Measurements from ENCODE around the gene MTA1. TPM values are rescaled to one million over a fixed set of nuclear protein-coding genes. Genes with fewer than 3 reads are reported as not detected.

The MTA1 gene
- total and polyA plus RNA-seq, 4 donors = 3.7 to 28.1 (median 21.0) TPM

- H3K4me3 ChIP-seq (ENCODE audit: low read depth in 1 of 3, low read length in 3 of 3) = no peak overlapping the region
- no peaks in the 10 kb centered on the region for H3K9me3 ChIP-seq (ENCODE audit: control insufficient read depth in 4 of 4, low read length in 3 of 4)
- peaks cover 23 to 58% (median 42%) of the 10 kb centered on the region in 4 donors for H3K4me1 ChIP-seq (ENCODE audit: control insufficient read depth in 4 of 4, insufficient read depth in 4 of 4, low read length in 3 of 4)
- TF ChIP-seq TAF1 (conservative IDR thresholded peaks at IDR 0.05) (no peak), RAD21 (IDR thresholded peaks at IDR 0.05) (no peak), FOXA1 (IDR thresholded peaks at IDR 0.05) (no peak), EGR1 (IDR thresholded peaks at IDR 0.05; ENCODE audit: low read depth in 2 of 2) (no peak), ZBTB33 (IDR thresholded peaks at IDR 0.05) (no peak), HNF4A (conservative IDR thresholded peaks at IDR 0.05) (no peak), NR2F2 (IDR thresholded peaks at IDR 0.05) (no peak), FOXA2 (IDR thresholded peaks at IDR 0.05) (no peak), HNF4G (IDR thresholded peaks at IDR 0.05) (no peak), SP1 (IDR thresholded peaks at IDR 0.05) (no peak), YY1 (IDR thresholded peaks at IDR 0.05) (no peak), RXRA (IDR thresholded peaks at IDR 0.05) (no peak), REST (IDR thresholded peaks at IDR 0.05) (no peak), MAX (IDR thresholded peaks at IDR 0.05) (no peak), ATF3 (IDR thresholded peaks at IDR 0.05) (no peak)
- H3K9ac ChIP-seq (ENCODE audit: low read depth in 1 of 2, low read length in 2 of 2) = no peak overlapping the region
- 91% methylated on average over 34 of the region's 34 CpGs for WGBS
- no peak overlapping the region for H3K27ac ChIP-seq (ENCODE audit: low read depth in 1 of 2, low read length in 2 of 2)
- H3K27me3 ChIP-seq (ENCODE audit: control insufficient read depth in 4 of 4, insufficient read depth in 4 of 4, low read length in 3 of 4) = no peaks in the 10 kb centered on the region
- peaks cover 0 to 20% (median 3%) of the 10 kb centered on the region in 4 donors for H3K36me3 ChIP-seq (ENCODE audit: control insufficient read depth in 4 of 4, insufficient read depth in 3 of 4, low read depth in 1 of 4, low read length in 3 of 4)
- DNase-seq (ENCODE audit: low spot score) = no peak
Measured at GRCh38 chr14:105470350-105471296, 51.0 kb downstream of the MTA1 start.

- no peak for DNase-seq (ENCODE audit: low spot score)
- TF ChIP-seq HNF4G (IDR thresholded peaks at IDR 0.05) = no peak
- TF ChIP-seq ATF3 (IDR thresholded peaks at IDR 0.05) = no peak
- TF ChIP-seq RXRA (IDR thresholded peaks at IDR 0.05) = no peak
- TF ChIP-seq SP1 (IDR thresholded peaks at IDR 0.05) = no peak
- TF ChIP-seq EGR1 (IDR thresholded peaks at IDR 0.05; ENCODE audit: low read depth in 2 of 2) = no peak
- TF ChIP-seq HNF4A (conservative IDR thresholded peaks at IDR 0.05) = no peak
- TF ChIP-seq CTCF (IDR thresholded peaks at IDR 0.05; ENCODE audit: low read depth, low read length, missing input control) = no peak
- no peak for TF ChIP-seq MAX (IDR thresholded peaks at IDR 0.05)
- TF ChIP-seq REST (IDR thresholded peaks at IDR 0.05) = no peak
- TF ChIP-seq NR2F2 (IDR thresholded peaks at IDR 0.05) = no peak
- no peak for TF ChIP-seq YY1 (IDR thresholded peaks at IDR 0.05)
- no peak for TF ChIP-seq GABPA (IDR thresholded peaks at IDR 0.05 in 1 of 2, conservative IDR thresholded peaks at IDR 0.05 in 1 of 2)
- Histone ChIP-seq H3K36me3 (ENCODE audit: control insufficient read depth in 4 of 4, insufficient read depth in 3 of 4, low read depth in 1 of 4, low read length in 3 of 4) (peaks cover 0 to 17% (median 1%) of the 10 kb centered on the region in 4 donors), H3K27me3 (ENCODE audit: control insufficient read depth in 4 of 4, insufficient read depth in 4 of 4, low read length in 3 of 4) (no peaks in the 10 kb centered on the region), H3K4me1 (ENCODE audit: control insufficient read depth in 4 of 4, insufficient read depth in 4 of 4, low read length in 3 of 4) (peaks cover 25 to 65% (median 47%) of the 10 kb centered on the region in 4 donors), H3K9ac (ENCODE audit: low read depth in 1 of 2, low read length in 2 of 2) (no peak overlapping the region), H3K27ac (ENCODE audit: low read depth in 1 of 2, low read length in 2 of 2) (peak overlapping the region in 1 of 2 donors; percentile 62), H3K4me3 (ENCODE audit: low read depth in 1 of 3, low read length in 3 of 3) (no peak overlapping the region), H3K9me3 (ENCODE audit: control insufficient read depth in 4 of 4, low read length in 3 of 4) (no peaks in the 10 kb centered on the region)
- 78% methylated on average over 19 of the region's 19 CpGs for WGBS
Measured at GRCh38 chr14:105471297-105471821, 51.7 kb downstream of the MTA1 start.
